ENCODE data around the gene SNRNP48.
A peak's percentile ranks its signal among the peaks of the same experiment; 100 is the strongest.

Gene SNRNP48

GRCh38 chr6:7558781-7559180 lies 31.2 kb upstream of the SNRNP48 start:
- intact Hi-C loops (cut with DNase I), result no loop called here
- no peak for DNase-seq

- intact Hi-C loops (cut with DNase I), result no loop called here
- DNase-seq, result no peak
Observed at GRCh38 chr6:7559196-7559595, 30.8 kb upstream of the SNRNP48 start.

GRCh38 chr6:7559651-7560385 lies 30.2 kb upstream of the SNRNP48 start:
- DNase-seq, result no peak
- intact Hi-C loops (cut with DNase I), result no loop called here

- intact Hi-C loops (cut with DNase I), result no loop called here
- DNase-seq, result no peak
Observed at GRCh38 chr6:7561153-7561964, 28.6 kb upstream of the SNRNP48 start.

- no peak for DNase-seq
- intact Hi-C loops (cut with DNase I), result no loop called here
Observed at GRCh38 chr6:7562769-7563168, 27.2 kb upstream of the SNRNP48 start.

- DNase-seq, result no peak
- intact Hi-C loops (cut with DNase I), result no loop called here
Observed at GRCh38 chr6:7566107-7566506, 23.9 kb upstream of the SNRNP48 start.

GRCh38 chr6:7566617-7567173 lies 23.3 kb upstream of the SNRNP48 start:
- DNase-seq, result no peak
- intact Hi-C loops (cut with DNase I), result no loop called here

- intact Hi-C loops (cut with DNase I), result no loop called here
- no peak for DNase-seq
Observed at GRCh38 chr6:7568021-7568420, 22.0 kb upstream of the SNRNP48 start.

GRCh38 chr6:7569082-7569481 lies 20.9 kb upstream of the SNRNP48 start:
- DNase-seq, result peak in 1 of 10 donors; percentile 70
- intact Hi-C loops (cut with DNase I), result no loop called here

GRCh38 chr6:7572213-7572943 lies 17.6 kb upstream of the SNRNP48 start:
- no peak for DNase-seq
- intact Hi-C loops (cut with DNase I), result no loop called here

- intact Hi-C loops (cut with DNase I), result no loop called here
- DNase-seq, result no peak
Observed at GRCh38 chr6:7574500-7574899, 15.5 kb upstream of the SNRNP48 start.

GRCh38 chr6:7578516-7578915 lies 11.5 kb upstream of the SNRNP48 start:
- intact Hi-C loops (cut with DNase I), result no loop called here
- DNase-seq, result no peak

- intact Hi-C loops (cut with DNase I), result no loop called here
- no peak for DNase-seq
Observed at GRCh38 chr6:7578931-7579330, 11.1 kb upstream of the SNRNP48 start.

GRCh38 chr6:7579851-7580250 lies 10.1 kb upstream of the SNRNP48 start:
- no peak for DNase-seq
- intact Hi-C loops (cut with DNase I), result no loop called here

- intact Hi-C loops (cut with DNase I), result no loop called here
- no peak for DNase-seq
Observed at GRCh38 chr6:7580537-7580926, 9.5 kb upstream of the SNRNP48 start.

- intact Hi-C loops (cut with DNase I), result no loop called here
Observed at GRCh38 chr6:7580927-7581618, 8.9 kb upstream of the SNRNP48 start.

GRCh38 chr6:7585287-7585930 lies 4.6 kb upstream of the SNRNP48 start:
- DNase-seq, result no peak
- intact Hi-C loops (cut with DNase I), result no loop called here

More at GRCh38 chr6:7580927-7581618, 8.9 kb upstream of the SNRNP48 start:
- DNase-seq, result peak in 1 of 10 donors; percentile 52

GRCh38 chr6:7587631-7588100 lies 2.3 kb upstream of the SNRNP48 start:
- intact Hi-C loops (cut with DNase I), result no loop called here
- no peak for DNase-seq

GRCh38 chr6:7588506-7588905 lies 1.5 kb upstream of the SNRNP48 start:
- intact Hi-C loops (cut with DNase I), result no loop called here
- DNase-seq, result no peak

GRCh38 chr6:7589221-7589620 lies 777 bp upstream of the SNRNP48 start:
- DNase-seq, result no peak
- intact Hi-C loops (cut with DNase I), result no loop called here
